GM18511 (cell line): ENCODE measurements around the gene BMERB1.
"Not testable (repeated sequence)": the region's sequence is repeated elsewhere in the genome, so short reads cannot be mapped to it uniquely, and the experiment has no call there.

Experiments
- ATAC-seq: cut with Tn5 transposase; IDR thresholded peaks from one replicate; pipeline ENCODE4 v1.9.1; 2021; ENCODE audit warnings: mild to moderate bottlenecking, moderate library complexity; ENCODE audit not compliant: unreplicated experiment

Gene BMERB1

DNA sequence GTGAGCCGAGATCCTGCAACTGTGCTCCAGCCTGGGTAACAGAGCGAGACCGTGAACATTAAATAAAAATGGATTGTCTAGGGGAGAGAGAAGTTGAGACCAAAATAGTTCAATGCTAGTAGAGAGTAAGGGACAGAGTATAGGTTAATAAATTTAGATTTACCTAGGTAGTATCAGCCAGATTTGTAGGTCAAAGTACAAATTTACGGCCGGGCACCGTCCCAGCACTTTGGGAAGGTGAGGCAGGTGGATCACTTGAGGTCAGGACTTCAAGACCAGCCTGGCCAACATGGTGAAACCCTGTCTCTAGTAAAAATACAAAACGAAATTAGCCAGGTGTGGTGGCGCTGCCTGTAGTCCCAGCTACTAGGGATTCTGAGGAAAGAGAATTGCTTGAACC is 12.2 kb upstream of the BMERB1 start:
- ATAC-seq = no peak

GRCh38 chr16:15425861-15426260 is 8.5 kb upstream of the BMERB1 start:
- ATAC-seq = no peak

- ATAC-seq = no peak
Measured at GRCh38 chr16:15426796-15427195, 7.6 kb upstream of the BMERB1 start.

- ATAC-seq = no peak
Measured at GRCh38 chr16:15427648-15428239, 6.6 kb upstream of the BMERB1 start.

DNA sequence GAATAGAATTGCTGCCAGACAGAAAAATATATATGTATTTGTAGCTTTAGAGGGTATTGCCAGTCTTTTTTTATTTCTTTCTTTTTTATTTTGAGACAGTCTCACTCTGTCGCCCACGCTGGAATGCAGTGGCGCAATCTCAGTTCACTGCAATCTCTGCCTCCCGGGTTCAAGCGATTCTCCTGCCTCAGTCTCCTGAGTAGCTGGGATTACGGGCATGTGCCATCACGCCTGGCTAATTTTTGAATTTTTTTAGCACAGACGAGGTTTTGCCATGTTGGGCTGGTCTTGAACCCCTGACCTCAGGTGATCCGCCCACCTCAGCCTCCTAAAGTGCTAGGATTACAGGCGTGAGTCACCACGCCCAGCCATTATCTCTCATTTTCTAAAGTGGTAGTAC is 3.5 kb upstream of the BMERB1 start:
- ATAC-seq = not testable (repeated sequence)

DNA sequence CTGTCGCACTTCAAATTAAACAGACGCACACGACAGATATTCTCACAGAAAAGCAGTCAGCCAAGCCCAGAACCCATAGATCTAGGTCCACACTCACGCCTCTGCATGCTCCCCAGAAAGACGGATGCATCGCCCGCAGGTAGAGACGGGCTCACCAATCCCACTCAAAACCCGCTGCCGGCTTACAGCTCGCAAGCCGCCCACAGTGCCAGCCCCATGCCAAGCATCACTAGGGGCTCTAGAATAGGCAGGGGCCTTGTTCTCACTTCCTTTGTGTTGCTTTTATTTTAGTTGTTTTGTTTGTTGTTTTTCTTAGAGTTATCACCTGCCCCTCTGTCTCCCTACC is 336 bp upstream of the BMERB1 start:
- ATAC-seq = no peak

DNA sequence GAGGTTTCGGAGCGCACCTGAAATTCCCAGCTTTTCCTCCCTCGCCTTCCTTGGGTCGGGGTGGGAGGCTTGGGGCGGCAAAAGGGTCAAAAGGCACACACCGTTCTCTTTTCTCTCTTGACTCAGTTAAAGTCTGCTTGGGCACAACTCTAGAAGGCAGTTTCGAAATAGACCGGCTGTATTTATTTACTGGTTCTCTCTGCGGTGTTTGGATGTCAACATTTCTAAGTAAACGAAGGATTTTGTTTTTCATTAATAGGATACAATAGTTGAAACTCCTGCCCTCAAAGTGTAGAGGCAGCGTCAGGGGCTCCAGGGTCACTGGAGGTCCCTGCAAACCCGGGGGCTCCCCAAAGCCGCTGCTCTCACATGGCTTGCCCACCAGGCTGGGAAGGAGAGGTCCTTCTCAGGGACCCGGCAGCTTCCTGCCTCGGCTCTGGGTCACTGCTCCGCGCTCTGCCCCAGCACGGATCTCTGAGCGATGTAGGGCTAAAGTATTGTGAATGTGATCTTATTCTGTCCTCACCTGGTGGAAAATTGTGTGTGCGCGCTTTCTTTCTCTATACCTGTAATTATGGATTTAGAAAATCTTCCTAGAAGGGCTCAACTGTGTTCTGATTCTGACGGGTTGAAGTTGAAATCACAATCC is 952 bp downstream of the BMERB1 start:
- ATAC-seq = no peak

- no peak for ATAC-seq
Measured at GRCh38 chr16:15439102-15439501, 4.7 kb downstream of the BMERB1 start.

- no peak for ATAC-seq
Measured at GRCh38 chr16:15439521-15439920, 5.1 kb downstream of the BMERB1 start.

GRCh38 chr16:15440852-15441251 is 6.5 kb downstream of the BMERB1 start:
- no peak for ATAC-seq

GRCh38 chr16:15442140-15442539 is 7.8 kb downstream of the BMERB1 start:
- not testable (repeated sequence) for ATAC-seq

DNA sequence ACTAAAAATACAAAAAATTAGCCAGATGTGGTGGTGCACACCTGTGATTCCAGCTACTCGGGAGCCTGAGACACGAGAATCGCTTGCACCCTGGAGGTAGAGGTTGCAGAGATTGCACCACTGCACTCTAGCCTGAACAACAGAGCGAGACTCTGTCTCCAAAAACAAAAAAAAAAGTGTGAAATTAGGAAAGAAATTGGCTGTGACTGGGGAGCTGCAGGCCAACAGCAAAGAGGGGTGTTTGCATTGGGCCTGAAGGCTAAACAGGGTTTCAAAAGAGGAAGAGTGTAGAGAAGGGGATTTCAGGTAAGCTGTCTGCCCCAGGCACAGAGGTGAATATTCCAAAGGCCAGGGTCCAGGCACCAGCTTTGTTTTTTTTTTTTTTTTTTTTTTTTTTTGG is 9.4 kb downstream of the BMERB1 start:
- no peak for ATAC-seq

- no peak for ATAC-seq
Measured at GRCh38 chr16:15444264-15444663, 9.9 kb downstream of the BMERB1 start.

GRCh38 chr16:15445450-15445849 is 11.1 kb downstream of the BMERB1 start:
- no peak for ATAC-seq

DNA sequence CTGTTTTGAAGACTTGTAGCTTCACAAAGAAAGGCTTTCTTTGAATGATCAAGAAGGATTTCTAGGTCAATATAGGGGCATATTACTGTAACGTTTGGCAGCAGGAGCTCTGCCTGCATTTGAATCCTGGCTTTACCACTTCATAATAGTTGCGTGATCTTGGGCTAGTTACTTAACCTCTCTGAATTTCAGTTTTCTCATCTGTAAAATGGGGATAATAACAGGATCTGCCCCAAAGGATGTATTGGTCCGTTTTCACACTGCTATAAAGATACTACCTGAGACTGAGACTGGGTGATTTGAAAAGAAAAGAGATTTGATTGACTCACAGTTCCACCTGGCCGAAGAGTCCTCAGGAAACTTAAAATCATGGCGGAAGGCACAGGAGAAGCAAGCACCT is 12.5 kb downstream of the BMERB1 start:
- ATAC-seq = no peak

DNA sequence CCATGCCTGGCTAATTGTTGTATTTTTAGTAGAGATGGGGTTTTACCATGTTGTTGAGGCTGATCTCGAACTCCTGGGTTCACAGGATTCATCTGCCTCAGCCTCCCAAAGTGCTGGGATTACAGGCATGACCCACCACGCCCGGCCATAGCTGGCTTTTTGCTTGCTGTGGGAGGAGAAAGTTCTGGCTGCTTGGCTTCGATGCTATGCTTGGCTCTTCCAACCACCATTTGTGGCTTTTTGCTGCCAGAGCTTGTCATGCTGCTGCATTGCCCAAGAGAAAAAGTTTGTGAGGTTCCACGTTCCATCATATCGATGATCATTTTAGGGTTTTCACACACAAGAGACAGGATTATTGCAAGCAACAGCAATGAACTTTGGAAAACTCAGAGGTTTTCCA is 16.2 kb downstream of the BMERB1 start:
- ATAC-seq = no peak

DNA sequence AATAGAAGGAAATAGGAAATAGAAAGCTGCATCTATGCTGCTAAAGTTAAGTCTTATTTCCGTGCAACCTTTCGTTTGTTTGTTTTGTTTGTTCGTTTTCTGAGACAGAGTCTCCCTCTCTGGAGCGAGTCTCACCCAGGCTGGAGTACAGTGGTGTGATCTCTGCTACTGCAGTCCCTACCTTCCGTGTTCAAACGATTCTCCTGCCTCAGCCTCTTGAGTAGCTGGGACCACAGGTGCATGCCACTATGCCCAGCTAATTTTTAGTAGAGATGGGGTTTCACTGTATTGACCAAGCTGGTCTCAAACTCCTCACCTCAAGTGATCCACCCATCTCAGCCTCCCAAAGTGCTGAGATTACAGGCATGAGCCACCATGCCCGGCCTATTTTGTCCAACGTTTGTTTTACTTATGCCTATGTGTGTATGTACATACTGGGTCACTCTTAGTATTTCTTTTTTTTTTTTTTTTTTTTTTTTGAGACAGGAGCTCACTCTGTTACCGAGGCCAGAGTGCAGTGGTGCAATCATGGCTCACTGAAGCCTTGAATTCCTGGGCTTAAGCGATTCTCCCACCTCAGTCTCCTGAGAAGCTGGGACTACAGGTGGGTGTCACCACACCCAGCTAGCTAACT is 16.8 kb downstream of the BMERB1 start:
- ATAC-seq = no peak

DNA sequence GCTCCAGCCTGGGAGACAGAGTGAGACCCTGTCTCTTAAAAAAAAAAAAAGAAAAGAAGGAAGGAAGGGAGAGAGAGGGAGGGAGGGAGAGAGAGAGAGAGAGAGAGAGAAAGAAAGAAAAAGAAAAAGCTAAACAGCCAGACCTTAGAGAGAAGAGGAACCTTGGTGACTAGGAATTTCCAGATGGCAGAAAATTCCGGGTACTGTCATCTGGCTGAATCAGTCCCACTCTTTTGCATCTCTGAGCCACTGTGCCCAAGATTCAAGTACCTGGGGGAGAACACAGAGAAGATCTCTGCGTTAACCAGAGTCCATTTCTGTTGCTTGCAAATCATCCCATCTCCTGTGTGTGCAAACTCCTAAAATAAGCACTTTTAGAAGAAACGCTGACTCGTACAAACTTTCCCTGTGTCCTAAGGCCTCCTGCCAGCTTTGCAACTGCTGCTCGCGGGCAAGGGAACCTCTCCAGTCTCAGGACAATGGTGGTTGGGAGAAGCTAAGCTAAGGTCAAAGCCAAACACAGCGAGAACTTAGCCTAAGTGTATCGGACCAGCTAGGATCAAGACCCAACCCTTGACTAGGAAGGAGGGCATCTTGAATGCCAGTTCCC is 18.0 kb downstream of the BMERB1 start:
- ATAC-seq = no peak

- ATAC-seq = not testable (repeated sequence)
Measured at GRCh38 chr16:15453296-15453695, 18.9 kb downstream of the BMERB1 start.

- ATAC-seq = not testable (repeated sequence)
Measured at GRCh38 chr16:15454933-15455332, 20.5 kb downstream of the BMERB1 start.

GRCh38 chr16:15457400-15457799 is 23.0 kb downstream of the BMERB1 start:
- ATAC-seq = no peak

- no peak for ATAC-seq
Measured at GRCh38 chr16:15457958-15458357, 23.6 kb downstream of the BMERB1 start.
